Sigmoid colon (tissue), 7 donors: Measurements from ENCODE around the gene ZNF679. TPM values are rescaled to one million over a fixed set of nuclear protein-coding genes. Genes with fewer than 3 reads are reported as not detected.
"Not testable (repeated sequence)": the region's sequence is repeated elsewhere in the genome, so short reads cannot be mapped to it uniquely, and the experiment has no call there.

Experiments
- DNase-seq: peaks from one replicate; pipeline ENCODE4 v3.0.0-alpha.2; 2019
- H3K27ac ChIP-seq, 4 donors: fragments of 200-600 bp; sonication (generic); one replicate each; pipeline ENCODE4 v1.5.1; 2016 to 2019; ENCODE audit warnings: mild to moderate bottlenecking in 1 of 4
- H3K27me3 ChIP-seq, 3 donors: fragments of 200-600 bp; sonication (generic); one replicate each; pipeline ENCODE4 v1.5.1; 2019; ENCODE audit warnings: mild to moderate bottlenecking in 1 of 3
- H3K36me3 ChIP-seq, 4 donors: fragments of 200-600 bp; sonication (generic); one replicate each; pipeline ENCODE4 v1.5.1; 2016 to 2019
- H3K4me1 ChIP-seq, 4 donors: fragments of 200-600 bp; sonication (generic); one replicate each; pipeline ENCODE4 v1.5.1; 2017 to 2019
- H3K4me3 ChIP-seq, 4 donors: fragments of 200-600 bp; sonication (generic); one replicate each; pipeline ENCODE4 v1.5.1; 2017 to 2019; ENCODE audit warnings: mild to moderate bottlenecking in 2 of 4, moderate library complexity in 1 of 4
- H3K9me3 ChIP-seq, 4 donors: fragments of 200-600 bp in 3 of 4; sonication (generic) in 3 of 4; one replicate each; pipeline versions ENCODE4 v1.5.1 to v1.6.1; 2013 to 2019
- EP300 ChIP-seq, 4 donors: sonication (generic); formaldehyde crosslinking; IDR thresholded peaks; one replicate each; pipeline ENCODE4 v1.6.1; 2017; ENCODE audit warnings: antibody characterized with exemption in 4 of 4
- POLR2A ChIP-seq, 2 donors: fragments of 450-650 bp; IDR thresholded peaks; one replicate each; pipeline ENCODE4 v1.6.1; 2016; ENCODE audit warnings: antibody characterized with exemption in 2 of 2, mild to moderate bottlenecking in 2 of 2, moderate library complexity in 2 of 2
- POLR2AphosphoS5 ChIP-seq, 4 donors: sonication (generic); formaldehyde crosslinking; IDR thresholded peaks; one replicate each; pipeline ENCODE4 v1.6.1; 2017; ENCODE audit warnings: antibody characterized with exemption in 4 of 4
- WGBS, 2 donors: extraction: QIAGEN DNeasy Blood & Tissue Kit; methylation state at CpG; one replicate each; pipeline ENCODE4 v1.1.7; 2013; 5-methylcytosine and 5-hydroxymethylcytosine counted together
- intact Hi-C: fragments of 100-400 bp; cut with DNase I; formaldehyde crosslinking; loops from one replicate; pipeline ENCODE4 v1.15.1; 2023
- polyA plus RNA-seq, 3 donors: library from polyadenylated mRNA; stranded (reverse); fragments of 200-250 nt; gene quantifications; one replicate each; pipeline ENCODE4 v1.2.3, GENCODE V29; 2013
- total RNA-seq, 4 donors: library from RNA; depleted of rRNA; stranded (reverse); fragments of >200 nt; gene quantifications; one replicate each; pipeline ENCODE4 v1.1.0, GENCODE V29; 2016
- TF ChIP-seq, protein P1 (sequence below), 4 experiments: fragments of 450-650 bp in 3 of 4; fragments of 200-600 bp in 1 of 4; IDR thresholded peaks; one replicate each; pipeline ENCODE4 v1.5.1; 2016 to 2019; ENCODE audit warnings: antibody characterized with exemption in 4 of 4, mild to moderate bottlenecking in 3 of 4, moderate library complexity in 2 of 4
- donor health status: healthy with polysubstance abuse.
- donor health status: Bipolar disorder and iron deficiency.
- donor health status: healthy.

The ZNF679 gene
- total and polyA plus RNA-seq, 7 donors = not detected

DNA sequence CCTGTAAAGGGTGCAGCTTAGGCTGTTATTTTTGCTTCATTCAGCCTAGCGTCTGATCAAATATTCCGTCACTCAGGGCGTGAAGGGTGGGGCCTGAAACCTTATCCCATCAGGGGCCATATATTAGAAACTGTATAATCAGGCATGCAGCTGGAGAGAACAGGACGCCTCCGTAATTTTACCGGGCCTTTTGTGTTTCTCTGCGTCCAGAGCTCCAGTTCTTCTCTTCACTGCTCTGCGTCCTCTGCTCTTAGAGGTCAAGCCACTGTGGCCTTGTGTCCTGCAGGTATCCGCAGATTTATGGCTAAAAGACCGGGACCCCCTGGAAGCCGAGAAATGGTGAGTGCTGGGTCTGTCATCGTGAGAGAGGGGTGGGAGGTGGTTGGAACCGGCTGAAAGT lies 21.4 kb upstream of the ZNF679 start, which contains the start of gene ZNF735:
Gene ZNF735 (plus strand): TSS at position 301 of the 400 bp plus-strand sequence. CDS start 0 bp downstream, at position 301.
- Histone ChIP-seq H3K27ac (no peak within 1 kb of the TSS), H3K36me3 (no peaks in the 10 kb centered on the region), H3K9me3 (peaks cover 0 to 6% (median 0%) of the 10 kb centered on the region in 4 donors), H3K4me3 (no peak within 1 kb of the TSS), H3K4me1 (no peaks in the 10 kb centered on the region), H3K27me3 (no peaks in the 10 kb centered on the region)
- TF ChIP-seq POLR2A (IDR thresholded peaks at IDR 0.05) (no peak), EP300 (IDR thresholded peaks at IDR 0.05) (no peak), POLR2AphosphoS5 (IDR thresholded peaks at IDR 0.05) (no peak)
- TF ChIP-seq, protein P1, sequence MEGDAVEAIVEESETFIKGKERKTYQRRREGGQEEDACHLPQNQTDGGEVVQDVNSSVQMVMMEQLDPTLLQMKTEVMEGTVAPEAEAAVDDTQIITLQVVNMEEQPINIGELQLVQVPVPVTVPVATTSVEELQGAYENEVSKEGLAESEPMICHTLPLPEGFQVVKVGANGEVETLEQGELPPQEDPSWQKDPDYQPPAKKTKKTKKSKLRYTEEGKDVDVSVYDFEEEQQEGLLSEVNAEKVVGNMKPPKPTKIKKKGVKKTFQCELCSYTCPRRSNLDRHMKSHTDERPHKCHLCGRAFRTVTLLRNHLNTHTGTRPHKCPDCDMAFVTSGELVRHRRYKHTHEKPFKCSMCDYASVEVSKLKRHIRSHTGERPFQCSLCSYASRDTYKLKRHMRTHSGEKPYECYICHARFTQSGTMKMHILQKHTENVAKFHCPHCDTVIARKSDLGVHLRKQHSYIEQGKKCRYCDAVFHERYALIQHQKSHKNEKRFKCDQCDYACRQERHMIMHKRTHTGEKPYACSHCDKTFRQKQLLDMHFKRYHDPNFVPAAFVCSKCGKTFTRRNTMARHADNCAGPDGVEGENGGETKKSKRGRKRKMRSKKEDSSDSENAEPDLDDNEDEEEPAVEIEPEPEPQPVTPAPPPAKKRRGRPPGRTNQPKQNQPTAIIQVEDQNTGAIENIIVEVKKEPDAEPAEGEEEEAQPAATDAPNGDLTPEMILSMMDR (IDR thresholded peaks at IDR 0.05) = no peak
- no peak for DNase-seq
- intact Hi-C loops = no loop called here
- 88 to 89% methylated on average over 13 of the region's 13 CpGs for WGBS, 2 donors

DNA sequence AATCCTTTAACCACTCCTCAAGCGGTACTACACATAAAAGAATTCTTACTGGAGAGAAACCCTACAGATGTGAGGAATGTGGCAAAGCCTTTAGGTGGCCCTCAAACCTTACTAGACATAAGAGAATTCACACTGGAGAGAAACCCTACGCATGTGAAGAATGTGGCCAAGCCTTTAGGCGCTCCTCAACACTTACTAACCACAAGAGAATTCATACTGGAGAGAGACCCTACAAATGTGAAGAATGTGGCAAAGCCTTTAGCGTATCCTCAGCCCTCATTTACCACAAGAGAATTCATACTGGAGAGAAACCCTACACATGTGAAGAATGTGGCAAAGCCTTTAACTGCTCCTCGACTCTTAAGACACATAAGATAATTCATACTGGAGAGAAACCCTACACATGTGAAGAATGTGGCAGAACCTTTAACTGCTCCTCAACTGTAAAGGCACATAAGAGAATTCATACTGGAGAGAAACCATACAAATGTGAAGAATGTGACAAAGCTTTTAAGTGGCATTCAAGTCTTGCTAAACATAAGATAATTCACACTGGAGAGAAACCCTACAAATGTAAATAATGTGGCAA lies 8.5 kb upstream of the ZNF679 start:
- H3K36me3 ChIP-seq, H3K27me3 ChIP-seq, H3K27ac ChIP-seq, H3K4me3 ChIP-seq, H3K4me1 ChIP-seq, intact Hi-C loops, DNase-seq: not testable (repeated sequence)
- H3K9me3 ChIP-seq = peaks cover 11 to 20% (median 16%) of the 10 kb centered on the region in 4 donors
- WGBS, 2 donors = 82 to 89% methylated on average over 5 of the region's 5 CpGs

DNA sequence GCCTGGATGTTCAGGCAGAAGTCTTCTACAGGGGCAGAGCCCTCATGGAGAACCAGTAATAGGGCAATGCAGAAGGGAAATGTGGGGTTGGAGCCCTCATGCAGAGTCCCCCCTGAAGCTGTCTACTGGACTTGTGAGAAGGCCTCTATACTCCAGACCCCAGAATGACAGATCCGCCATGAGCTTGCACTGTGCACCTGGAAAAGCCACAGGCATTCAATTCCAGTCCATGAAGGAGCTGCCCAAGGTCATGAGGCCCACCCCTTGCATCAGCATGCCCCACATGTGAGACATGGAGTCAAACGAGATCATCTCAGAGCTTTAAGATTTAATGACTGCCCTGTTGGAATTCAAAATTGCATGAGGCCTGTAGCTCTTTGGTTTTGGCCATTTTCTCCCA lies 4.9 kb upstream of the ZNF679 start:
- DNase-seq = no peak

DNA sequence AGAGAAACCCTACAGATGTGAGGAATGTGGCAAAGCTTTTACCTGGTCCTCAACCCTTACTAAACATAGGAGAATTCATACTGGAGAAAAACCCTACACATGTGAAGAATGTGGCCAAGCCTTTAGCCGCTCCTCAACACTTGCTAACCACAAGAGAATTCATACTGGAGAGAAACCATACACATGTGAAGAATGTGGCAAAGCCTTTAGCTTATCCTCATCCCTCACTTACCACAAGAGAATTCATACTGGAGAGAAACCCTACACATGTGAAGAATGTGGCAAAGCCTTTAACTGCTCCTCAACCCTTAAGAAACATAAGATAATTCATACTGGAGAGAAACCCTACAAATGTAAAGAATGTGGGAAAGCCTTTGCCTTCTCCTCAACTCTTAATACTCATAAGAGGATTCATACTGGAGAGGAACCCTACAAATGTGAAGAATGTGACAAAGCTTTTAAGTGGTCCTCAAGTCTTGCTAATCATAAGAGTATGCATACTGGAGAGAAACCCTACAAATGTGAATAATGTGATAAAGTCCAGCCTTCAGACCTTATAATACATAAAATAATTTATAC lies 38.2 kb downstream of the ZNF679 start:
- H3K4me3 ChIP-seq = no peak overlapping the region
- no peak overlapping the region for H3K27ac ChIP-seq
- no peaks in the 10 kb centered on the region for H3K4me1 ChIP-seq
- intact Hi-C loops = no loop called here
- H3K36me3 ChIP-seq = no peaks in the 10 kb centered on the region
- 83 to 87% methylated on average over 1 of the region's 1 CpG for whole genome bisulfite sequencing, 2 donors
- no peak for DNase-seq
- TF ChIP-seq POLR2A (IDR thresholded peaks at IDR 0.05) (no peak), EP300 (IDR thresholded peaks at IDR 0.05) (no peak), POLR2AphosphoS5 (IDR thresholded peaks at IDR 0.05) (no peak)
- TF ChIP-seq, protein P1 (IDR thresholded peaks at IDR 0.05) = no peak
- no peaks in the 10 kb centered on the region for H3K27me3 ChIP-seq
- peaks cover 4 to 16% (median 12%) of the 10 kb centered on the region in 4 donors for H3K9me3 ChIP-seq

More for the DNA sequence above, 4.9 kb upstream of the ZNF679 start:
- no peak overlapping the region for H3K27ac ChIP-seq
- no peaks in the 10 kb centered on the region for H3K27me3 ChIP-seq
- peaks cover 14 to 22% (median 16%) of the 10 kb centered on the region in 4 donors for H3K9me3 ChIP-seq
- 25 to 48% methylated on average over 2 of the region's 2 CpGs for whole genome bisulfite sequencing, 2 donors
- no peaks in the 10 kb centered on the region for H3K36me3 ChIP-seq
- TF ChIP-seq POLR2A (IDR thresholded peaks at IDR 0.05) (no peak), POLR2AphosphoS5 (IDR thresholded peaks at IDR 0.05) (no peak), EP300 (IDR thresholded peaks at IDR 0.05) (no peak)
- TF ChIP-seq, protein P1 (IDR thresholded peaks at IDR 0.05) = no peak
- no peak overlapping the region for H3K4me3 ChIP-seq
- intact Hi-C loops = no loop called here
- no peaks in the 10 kb centered on the region for H3K4me1 ChIP-seq

DNA sequence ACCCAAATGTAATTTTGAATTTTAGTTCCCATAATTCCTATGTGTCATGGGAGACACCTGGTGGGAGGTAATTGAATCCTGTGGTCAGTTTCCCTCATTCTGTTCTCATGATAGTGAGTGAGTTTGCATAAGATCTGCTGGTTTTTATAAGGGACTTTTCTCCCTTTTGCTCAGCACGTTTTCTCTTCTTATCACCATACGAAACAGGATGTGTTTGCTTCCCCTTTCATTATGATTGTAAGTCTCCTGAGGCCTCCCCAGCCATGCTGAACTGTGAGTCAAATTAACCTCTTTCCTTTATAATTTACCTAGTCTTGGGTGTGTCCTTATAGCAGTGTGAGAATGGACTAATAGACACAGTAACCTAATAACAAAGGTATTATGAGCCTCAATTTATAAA lies 49.4 kb downstream of the ZNF679 start:
- H3K4me1 ChIP-seq = no peaks in the 10 kb centered on the region
- intact Hi-C loops = no loop called here
- no peaks in the 10 kb centered on the region for H3K27me3 ChIP-seq
- WGBS, 2 donors = 55 to 59% methylated on average over 2 of the region's 2 CpGs
- H3K27ac ChIP-seq = no peak overlapping the region
- H3K4me3 ChIP-seq = no peak overlapping the region
- TF ChIP-seq POLR2A (IDR thresholded peaks at IDR 0.05) (no peak), POLR2AphosphoS5 (IDR thresholded peaks at IDR 0.05) (no peak)
- TF ChIP-seq, protein P1 (IDR thresholded peaks at IDR 0.05) = no peak
- H3K9me3 ChIP-seq = no peaks in the 10 kb centered on the region
- DNase-seq = no peak
- H3K36me3 ChIP-seq = no peaks in the 10 kb centered on the region
